GM04504 (cell line): ENCODE measurements around the gene JMJD1C.

Source experiments
- DNase-seq: peaks from one replicate; pipeline ENCODE4 v3.0.0-alpha.2; 2012; ENCODE audit warnings: low read depth

The JMJD1C gene

GRCh38 chr10:63434866-63435854 lies 30.6 kb downstream of the JMJD1C start:
- DNase-seq = no peak

- DNase-seq = no peak
These were observed 33.6 kb downstream of the JMJD1C start for GRCh38 chr10:63431962-63432797.

GRCh38 chr10:63430999-63431356 lies 34.8 kb downstream of the JMJD1C start:
- DNase-seq = no peak

DNA sequence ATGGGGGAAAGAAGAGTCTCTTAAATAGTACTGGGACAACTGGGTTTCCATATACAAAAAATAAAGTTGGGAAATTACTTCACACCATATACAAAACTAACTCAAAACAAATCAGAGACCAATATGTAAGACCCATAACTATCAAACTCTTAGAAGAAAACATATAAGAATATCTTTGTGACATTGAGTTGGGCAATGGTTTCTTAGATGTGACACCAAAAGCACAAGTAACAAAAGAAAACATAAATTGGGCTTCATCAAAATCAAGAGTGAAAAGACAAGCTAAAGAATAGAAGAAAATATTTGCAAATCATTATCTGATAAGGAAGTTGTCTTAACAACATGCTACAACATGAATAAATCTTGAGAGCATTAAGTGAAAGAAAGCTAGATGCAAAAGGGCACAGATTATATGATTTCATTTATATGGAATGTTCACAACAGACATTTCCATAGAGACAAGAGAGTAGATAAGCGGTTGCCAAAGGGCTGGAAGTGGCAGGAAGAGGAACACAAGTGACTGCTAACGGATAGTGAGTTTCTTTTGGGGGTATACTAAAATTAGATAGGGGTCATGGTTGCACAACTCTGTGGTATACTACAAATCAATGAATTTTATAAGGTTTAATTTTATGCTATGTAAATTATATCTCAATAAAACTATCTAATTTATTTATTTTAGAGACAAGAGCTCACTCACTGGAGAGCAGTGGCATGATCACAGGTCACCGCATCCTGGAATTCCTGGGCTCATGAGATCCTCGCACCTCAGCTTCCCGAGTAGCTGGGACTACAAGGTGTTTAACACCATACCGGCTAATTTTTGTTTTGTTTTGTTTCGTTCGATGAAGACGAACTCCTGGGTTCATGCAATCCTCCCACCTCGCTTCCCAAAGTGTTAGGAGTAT lies 35.4 kb downstream of the JMJD1C start:
- no peak for DNase-seq

- DNase-seq = peak; percentile 79
These were observed 36.5 kb downstream of the JMJD1C start for GRCh38 chr10:63429281-63429680.

DNA sequence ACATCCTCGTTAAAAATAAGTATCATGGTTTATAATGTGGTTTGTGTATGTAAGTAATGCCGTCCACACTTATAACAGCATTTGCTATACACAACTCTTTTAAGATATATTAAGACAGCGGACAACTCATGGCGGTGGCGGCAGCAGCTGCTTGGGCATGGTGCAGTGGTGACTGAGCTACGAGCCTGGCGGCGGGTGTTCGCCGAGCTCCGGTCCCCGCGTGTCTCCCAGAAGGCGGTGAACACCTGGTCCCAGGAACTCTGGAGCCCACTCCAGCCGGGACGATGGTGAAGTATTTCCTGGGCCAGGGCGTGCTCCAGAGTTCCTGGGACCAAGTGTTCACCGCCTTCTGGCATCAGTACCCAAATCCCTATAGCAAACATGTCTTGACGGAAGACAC lies 38.8 kb downstream of the JMJD1C start:
- no peak for DNase-seq

DNA sequence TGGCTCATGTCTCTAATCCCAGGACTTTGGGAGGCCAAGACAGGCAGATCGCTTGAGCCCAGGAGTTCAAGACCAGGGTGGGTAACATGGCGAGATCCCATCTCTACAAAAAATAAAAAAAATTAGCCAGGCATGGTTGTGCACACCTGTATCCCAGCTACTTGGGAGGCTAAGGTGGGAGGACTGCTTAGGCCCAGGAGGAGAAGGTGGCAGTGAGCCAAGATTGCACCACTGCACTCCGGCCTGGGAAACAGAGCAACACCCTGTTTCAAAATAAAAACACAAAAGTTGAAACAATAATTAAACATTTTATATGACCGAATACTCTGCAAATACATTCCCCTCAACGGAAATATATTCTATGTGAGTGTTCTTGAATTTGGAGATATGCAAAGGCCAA lies 40.3 kb downstream of the JMJD1C start:
- no peak for DNase-seq

- no peak for DNase-seq
These were observed 41.2 kb downstream of the JMJD1C start for GRCh38 chr10:63424576-63424975.

- no peak for DNase-seq
These were observed 42.3 kb downstream of the JMJD1C start for GRCh38 chr10:63423494-63423893.

GRCh38 chr10:63421591-63421990 lies 44.2 kb downstream of the JMJD1C start:
- no peak for DNase-seq

DNA sequence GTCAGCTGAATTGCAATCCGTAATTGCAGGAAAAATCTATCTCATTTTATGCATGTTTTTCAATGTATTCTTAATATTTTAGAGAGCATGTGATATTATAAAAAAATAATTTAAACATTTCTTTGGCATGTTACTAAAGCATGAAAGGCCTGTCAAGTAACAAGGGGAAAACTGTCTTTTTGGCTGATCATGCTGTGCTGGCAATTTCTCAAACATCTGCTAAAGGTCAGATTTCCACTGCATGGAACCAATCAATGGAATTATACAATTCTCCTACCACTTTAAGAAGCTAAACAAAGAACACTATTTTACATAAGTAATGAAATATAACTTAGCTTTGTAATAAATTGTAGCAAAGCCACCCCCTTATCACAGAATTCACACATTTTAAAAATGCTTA lies 49.4 kb downstream of the JMJD1C start:
- DNase-seq = no peak

GRCh38 chr10:63415640-63416244 lies 50.0 kb downstream of the JMJD1C start:
- no peak for DNase-seq

DNA sequence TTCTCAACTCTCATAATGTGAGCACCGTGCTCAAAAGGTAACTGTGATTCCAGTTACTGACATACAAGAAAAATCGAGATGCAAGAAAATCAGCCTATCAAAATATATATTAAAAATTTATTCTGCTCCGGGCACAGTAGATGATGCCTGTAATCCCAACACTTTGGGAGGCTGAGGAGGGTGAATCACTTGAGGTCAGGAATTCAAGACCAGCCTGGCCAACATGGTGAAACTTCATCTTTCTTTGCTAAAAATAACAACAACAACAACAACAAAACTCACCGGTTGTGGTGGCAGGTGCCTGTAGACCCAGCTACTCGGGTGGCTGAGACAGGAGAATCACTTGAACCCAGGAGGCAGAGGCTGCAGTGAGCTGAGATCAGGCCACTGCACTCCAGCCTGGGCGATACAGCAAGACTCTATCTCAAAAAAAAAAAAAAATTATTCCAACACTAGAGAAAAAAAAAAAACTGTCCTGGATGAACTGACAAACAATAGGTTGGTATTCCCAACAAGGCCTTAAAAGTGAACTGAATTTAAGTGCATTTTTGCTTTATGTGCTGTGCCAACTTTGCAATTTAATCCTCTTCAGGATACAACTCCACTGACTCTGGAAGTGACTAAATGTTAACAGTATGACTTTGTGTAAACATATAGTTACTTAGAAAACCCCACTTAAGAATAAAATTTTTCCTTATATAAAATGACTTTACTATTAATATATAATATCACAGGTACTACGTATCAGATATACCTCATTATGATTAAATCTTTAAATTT lies 51.1 kb downstream of the JMJD1C start:
- DNase-seq = no peak

- DNase-seq = no peak
These were observed 52.3 kb downstream of the JMJD1C start for GRCh38 chr10:63413429-63413828.

- DNase-seq = no peak
These were observed 53.5 kb downstream of the JMJD1C start for GRCh38 chr10:63412304-63412703.

DNA sequence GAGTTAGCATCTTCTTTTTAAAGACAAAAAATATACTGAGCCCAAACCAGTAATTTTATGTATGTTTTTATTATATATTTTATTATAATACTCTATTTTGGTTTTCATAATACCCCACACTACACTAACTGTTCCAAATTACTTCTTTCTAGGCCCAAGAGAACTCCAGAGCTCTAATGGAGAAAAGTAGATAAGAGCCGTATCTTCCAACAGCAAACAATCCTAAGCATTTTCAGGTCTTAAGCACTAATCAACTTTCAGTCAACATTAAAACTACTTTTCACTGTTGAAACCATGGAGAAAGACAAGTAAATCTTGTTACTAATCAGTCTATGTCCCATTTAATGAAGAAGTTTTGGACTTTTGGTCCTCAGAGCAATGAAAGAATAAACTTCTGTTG lies 55.1 kb downstream of the JMJD1C start:
- DNase-seq = no peak

DNA sequence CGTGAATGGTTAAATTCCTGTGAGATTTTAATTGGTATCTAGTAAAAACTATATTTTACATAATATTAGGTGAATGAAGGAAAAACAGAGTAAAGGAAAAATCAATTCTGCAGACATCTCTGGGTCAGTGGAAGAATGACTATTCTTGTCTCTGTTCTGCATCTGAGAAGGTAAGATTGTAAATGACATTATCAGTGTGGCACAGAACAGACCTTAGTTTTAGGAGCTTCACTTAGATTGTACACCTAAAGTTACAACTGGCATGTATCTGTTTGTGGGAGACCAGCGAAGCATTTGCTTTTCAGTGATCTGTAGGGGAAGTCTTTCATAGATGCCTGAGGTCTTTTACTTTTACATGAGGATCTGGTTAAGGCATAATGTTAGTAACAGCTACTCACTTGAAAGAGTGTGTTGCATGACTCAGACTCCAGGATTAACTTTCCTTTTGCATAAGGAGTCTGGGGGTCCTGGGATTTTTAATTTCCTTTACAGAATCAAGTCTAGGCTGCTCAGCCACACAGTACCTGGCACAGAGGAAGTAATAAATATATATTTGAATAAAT lies 56.2 kb downstream of the JMJD1C start:
- DNase-seq = no peak

DNA sequence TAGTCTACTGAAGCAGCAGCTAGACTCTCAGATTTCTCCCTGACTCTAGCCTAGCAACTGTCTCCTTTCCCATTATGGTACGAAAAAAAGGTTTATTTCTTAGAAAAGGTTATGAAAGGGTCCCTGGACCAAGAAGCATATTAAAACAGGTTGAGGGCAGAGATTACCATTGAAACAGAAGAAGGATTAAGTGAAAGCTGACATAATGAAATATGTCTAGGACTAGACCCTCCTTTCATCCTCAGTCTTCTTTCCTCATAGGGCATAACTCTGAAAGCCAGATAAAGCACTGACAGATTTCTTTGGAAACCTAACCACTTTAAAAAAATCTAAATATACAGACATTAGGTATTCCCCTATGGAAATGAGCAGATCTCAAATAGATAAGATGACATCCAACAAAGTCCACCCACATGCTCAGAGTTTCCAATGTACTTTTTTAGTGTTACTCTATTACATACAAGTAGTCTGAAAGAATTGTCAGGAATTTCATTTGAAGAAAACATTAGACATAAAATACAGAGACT lies 58.6 kb downstream of the JMJD1C start:
- no peak for DNase-seq

GRCh38 chr10:63396133-63396761 lies 69.5 kb downstream of the JMJD1C start:
- no peak for DNase-seq

GRCh38 chr10:63393050-63393449 lies 72.7 kb downstream of the JMJD1C start:
- no peak for DNase-seq
